B cell (primary cell): ENCODE results near the gene SLC18A3. TPM values are rescaled to one million over a fixed set of nuclear protein-coding genes. Genes with fewer than 3 reads are reported as not detected.

Source experiments
- ATAC-seq: fragments of 200-7000 bp; cut with Tn5 transposase; one replicate; pipeline ENCODE4 v1.10.0; 2021; ENCODE audit warnings: low read depth, mild to moderate bottlenecking, moderate number of reproducible peaks, moderate library complexity
- CTCF ChIA-PET: fragments of 350-600 bp; sonication (Branson Sonifier 250); formaldehyde crosslinking; loops from one replicate; lab custom pipeline; 2021; ENCODE audit warnings: antibody characterized with exemption, inconsistent platforms; lab: Charles Lee
- POLR2A ChIA-PET: fragments of 350-600 bp; sonication (Branson Sonifier 250); formaldehyde crosslinking; loops from one replicate; lab custom pipeline; 2021; ENCODE audit warnings: antibody characterized with exemption; lab: Charles Lee
- DNase-seq: peaks from one replicate; pipeline ENCODE4 v3.0.0; 2013
- H2AFZ ChIP-seq: 2 replicates; pipeline ENCODE4 v1.6.1; 2012; ENCODE audit warnings: mild to moderate bottlenecking, low read depth, low read length; ENCODE audit not compliant: insufficient read depth, poor library complexity, severe bottlenecking
- H3K27ac ChIP-seq, 2 donors: 1 replicate in 1 of 2; 2 replicates in 1 of 2; pipeline ENCODE4 v1.5.1; 2012 to 2013; ENCODE audit warnings: low read length in 2 of 2, mild to moderate bottlenecking in 2 of 2, moderate library complexity in 1 of 2
- H3K27me3 ChIP-seq, 4 experiments: fragments of 200-600 bp in 1 of 4; sonication (generic) in 1 of 4; replicated peaks in 1 of 4; 1 replicate in 2 of 4; 2 replicates in 2 of 4; pipeline versions ENCODE4 v1.6.1 to v1.7.0; 2013 to 2016; ENCODE audit warnings: low read length in 3 of 4, mild to moderate bottlenecking in 2 of 4, mixed read lengths in 1 of 4, moderate library complexity in 1 of 4; ENCODE audit not compliant: insufficient read depth in 4 of 4, control insufficient read depth in 3 of 4; ENCODE audit errors: control extremely low read depth in 1 of 4
- H3K36me3 ChIP-seq, 2 experiments: replicated peaks in 1 of 2; 1 replicate in 1 of 2; 2 replicates in 1 of 2; pipeline versions ENCODE4 v1.6.1 to v1.7.1; 2013; ENCODE audit warnings: low read length in 1 of 2; ENCODE audit not compliant: insufficient read depth in 2 of 2, control insufficient read depth in 1 of 2; ENCODE audit errors: control extremely low read depth in 1 of 2, extremely low read depth in 1 of 2
- H3K4me1 ChIP-seq, 2 donors: fragments of 200-600 bp in 1 of 2; sonication (generic) in 1 of 2; 1 replicate in 1 of 2; 2 replicates in 1 of 2; pipeline versions ENCODE4 v1.5.1 to v1.6.1; 2013 to 2017; ENCODE audit warnings: low read length in 2 of 2; ENCODE audit not compliant: control insufficient read depth in 2 of 2, insufficient read depth in 2 of 2
- H3K4me2 ChIP-seq: replicated peaks from 2 replicates; pipeline ENCODE3; 2012; ENCODE audit warnings: mild to moderate bottlenecking, low read depth, low read length; ENCODE audit not compliant: poor library complexity, severe bottlenecking
- H3K4me3 ChIP-seq, 5 experiments: fragments of 200-600 bp in 1 of 5; sonication (generic) in 1 of 5; 1 replicate in 3 of 5; 2 replicates in 2 of 5; pipeline versions ENCODE4 v1.5.1 to v1.7.0; 2011 to 2016; ENCODE audit warnings: low read length in 4 of 5, mild to moderate bottlenecking in 4 of 5, low read depth in 2 of 5, control low read depth in 1 of 5, moderate library complexity in 1 of 5; ENCODE audit not compliant: insufficient read depth in 1 of 5; ENCODE audit errors: control extremely low read depth in 1 of 5, extremely low read depth in 1 of 5
- H3K79me2 ChIP-seq: fragments of 200-600 bp; sonication (generic); one replicate; pipeline ENCODE4 v1.6.0; 2016; ENCODE audit warnings: low read length; ENCODE audit not compliant: control insufficient read depth, insufficient read depth
- H3K9ac ChIP-seq: fragments of 200-600 bp; sonication (generic); 2 replicates; pipeline ENCODE4 v1.6.1; 2017; ENCODE audit warnings: mild to moderate bottlenecking, low read length, moderate library complexity
- H3K9me3 ChIP-seq, 3 donors: one replicate each; pipeline versions ENCODE4 v1.6.1 to v1.7.1; 2013; ENCODE audit warnings: low read length in 2 of 3; ENCODE audit not compliant: control insufficient read depth in 2 of 3, insufficient read depth in 1 of 3; ENCODE audit errors: control extremely low read depth in 1 of 3
- H4K20me1 ChIP-seq: 2 replicates; pipeline ENCODE4 v1.6.0; 2012; ENCODE audit warnings: mild to moderate bottlenecking, low read length; ENCODE audit not compliant: insufficient read depth, control insufficient read depth, poor library complexity, severe bottlenecking
- H3K27ac Mint-ChIP-seq: one replicate; pipeline ENCODE4 v1.8.0; 2021; ENCODE audit warnings: mixed read lengths
- H3K27me3 Mint-ChIP-seq: one replicate; pipeline ENCODE4 v1.8.0; 2021; ENCODE audit warnings: mixed read lengths
- H3K4me1 Mint-ChIP-seq: one replicate; pipeline ENCODE4 v1.8.0; 2021; ENCODE audit warnings: mixed read lengths
- H3K4me3 Mint-ChIP-seq: one replicate; pipeline ENCODE4 v1.8.0; 2021; ENCODE audit warnings: mixed read lengths
- H3K9me3 Mint-ChIP-seq: one replicate; pipeline ENCODE4 v1.8.0; 2022; ENCODE audit warnings: mixed read lengths; ENCODE audit not compliant: insufficient read depth
- EZH2 ChIP-seq: IDR thresholded peaks from 2 replicates; pipeline ENCODE4 v1.6.1; 2012; ENCODE audit warnings: borderline replicate concordance, low read depth, mild to moderate bottlenecking, moderate library complexity, low read length; ENCODE audit not compliant: insufficient read depth, poor library complexity, severe bottlenecking
- WGBS: methylation state at CpG from one replicate; pipeline ENCODE4 v1.1.5; 2013; ENCODE audit warnings: missing lambda C conversion rate; ENCODE audit not compliant: insufficient coverage; 5-methylcytosine and 5-hydroxymethylcytosine counted together
- intact Hi-C: fragments of 100-400 bp; cut with micrococcal nuclease; formaldehyde crosslinking; loops from one replicate; pipeline ENCODE4 v1.10.0; 2022
- polyA plus RNA-seq: library from polyadenylated mRNA; depleted of rRNA; stranded (reverse); fragments of >200 nt; gene quantifications from 2 replicates; pipeline ENCODE4 v1.2.3, GENCODE V29; 2012
- total RNA-seq, 2 donors: library from RNA; stranded (reverse); fragments of 120-200 nt in 1 of 2; gene quantifications; 1 replicate in 1 of 2; 2 replicates in 1 of 2; pipeline versions ENCODE4 v1.2.3 to v1.2.4, GENCODE V29; 2013 to 2022
- TF ChIP-seq, protein P1 (sequence below): fragments of 200-600 bp; IDR thresholded peaks from one replicate; pipeline ENCODE4 v1.8.0; 2022; ENCODE audit warnings: antibody characterized with exemption, mild to moderate bottlenecking

SLC18A3 gene
- total and polyA plus RNA-seq, 2 donors (not counting 1 experiment from before 2014, with no cell fraction given) = not detected

GRCh38 chr10:49634069-49634660, 24.1 kb downstream of the SLC18A3 start:
- no peak overlapping the region for H3K9ac ChIP-seq
- no peaks in the 10 kb centered on the region for H3K9me3 Mint-ChIP-seq
- no peaks in the 10 kb centered on the region for H3K4me1 ChIP-seq
- intact Hi-C loops = no loop called here
- H3K9me3 ChIP-seq = no peaks in the 10 kb centered on the region
- H3K4me1 Mint-ChIP-seq = no peaks in the 10 kb centered on the region
- no peak overlapping the region for H3K4me3 ChIP-seq
- ATAC-seq (no peak), DNase-seq (no peak)
- H3K27ac ChIP-seq = no peak overlapping the region
- H3K27ac Mint-ChIP-seq = no peak overlapping the region
- H4K20me1 ChIP-seq = no peaks in the 10 kb centered on the region
- no peak for TF ChIP-seq EZH2
- TF ChIP-seq, protein P1, sequence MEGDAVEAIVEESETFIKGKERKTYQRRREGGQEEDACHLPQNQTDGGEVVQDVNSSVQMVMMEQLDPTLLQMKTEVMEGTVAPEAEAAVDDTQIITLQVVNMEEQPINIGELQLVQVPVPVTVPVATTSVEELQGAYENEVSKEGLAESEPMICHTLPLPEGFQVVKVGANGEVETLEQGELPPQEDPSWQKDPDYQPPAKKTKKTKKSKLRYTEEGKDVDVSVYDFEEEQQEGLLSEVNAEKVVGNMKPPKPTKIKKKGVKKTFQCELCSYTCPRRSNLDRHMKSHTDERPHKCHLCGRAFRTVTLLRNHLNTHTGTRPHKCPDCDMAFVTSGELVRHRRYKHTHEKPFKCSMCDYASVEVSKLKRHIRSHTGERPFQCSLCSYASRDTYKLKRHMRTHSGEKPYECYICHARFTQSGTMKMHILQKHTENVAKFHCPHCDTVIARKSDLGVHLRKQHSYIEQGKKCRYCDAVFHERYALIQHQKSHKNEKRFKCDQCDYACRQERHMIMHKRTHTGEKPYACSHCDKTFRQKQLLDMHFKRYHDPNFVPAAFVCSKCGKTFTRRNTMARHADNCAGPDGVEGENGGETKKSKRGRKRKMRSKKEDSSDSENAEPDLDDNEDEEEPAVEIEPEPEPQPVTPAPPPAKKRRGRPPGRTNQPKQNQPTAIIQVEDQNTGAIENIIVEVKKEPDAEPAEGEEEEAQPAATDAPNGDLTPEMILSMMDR = no peak
- H2AFZ ChIP-seq = no peak overlapping the region
- WGBS = 87% methylated on average over 5 of the region's 8 CpGs
- no peaks in the 10 kb centered on the region for H3K36me3 ChIP-seq
- H3K27me3 Mint-ChIP-seq = peaks cover 10% of the 10 kb centered on the region
- CTCF ChIA-PET = no interaction called here
- H3K4me3 Mint-ChIP-seq = no peak overlapping the region
- H3K79me2 ChIP-seq = no peaks in the 10 kb centered on the region
- POLR2A ChIA-PET = no interaction called here
- no peak overlapping the region for H3K4me2 ChIP-seq
- H3K27me3 ChIP-seq = peaks cover 0 to 2% (median 0%) of the 10 kb centered on the region in 4 experiments

GRCh38 chr10:49642311-49642710, 32.2 kb downstream of the SLC18A3 start:
- no peak for DNase-seq
- WGBS = 87% methylated on average over 3 of the region's 3 CpGs
- no peak overlapping the region for H3K4me2 ChIP-seq

More at GRCh38 chr10:49642311-49642710, 32.2 kb downstream of the SLC18A3 start:
- CTCF ChIA-PET = no interaction called here
- Histone ChIP-seq H3K9ac (no peak overlapping the region), H4K20me1 (no peaks in the 10 kb centered on the region), H3K4me3 (no peak overlapping the region), H3K79me2 (no peaks in the 10 kb centered on the region), H3K4me1 (no peaks in the 10 kb centered on the region), H3K27me3 (peaks cover 0 to 3% (median 0%) of the 10 kb centered on the region in 4 experiments), H3K36me3 (no peaks in the 10 kb centered on the region), H3K9me3 (no peaks in the 10 kb centered on the region), H3K27ac (no peak overlapping the region), H2AFZ (no peak overlapping the region)
- POLR2A ChIA-PET = no interaction called here
- no peak overlapping the region for H3K27ac Mint-ChIP-seq
- no peaks in the 10 kb centered on the region for H3K4me1 Mint-ChIP-seq
- no peak for TF ChIP-seq EZH2
- TF ChIP-seq, protein P1 = no peak
- intact Hi-C loops = no loop called here
- peaks cover 43% of the 10 kb centered on the region for H3K27me3 Mint-ChIP-seq
- no peak overlapping the region for H3K4me3 Mint-ChIP-seq
- no peak for ATAC-seq
- H3K9me3 Mint-ChIP-seq = no peaks in the 10 kb centered on the region
